MG63 (cell line): ENCODE data around the gene MOB2. TPM values are rescaled to one million over a fixed set of nuclear protein-coding genes. Genes with fewer than 3 reads are reported as not detected.

Experiments
- DNase-seq: peaks from one replicate; pipeline ENCODE4 v3.0.0-alpha.2; 2020
- H3K27me3 ChIP-seq: fragments of 250-450 bp; sonication (Bioruptor Pico); 2 replicates; pipeline ENCODE4 v1.5.1; 2020; ENCODE audit warnings: mild to moderate bottlenecking, moderate library complexity
- H3K36me3 ChIP-seq: fragments of 250-450 bp; sonication (Bioruptor Pico); 2 replicates; pipeline ENCODE4 v1.5.1; 2020; ENCODE audit warnings: mild to moderate bottlenecking, moderate library complexity
- H3K4me3 ChIP-seq: fragments of 250-450 bp; sonication (Bioruptor Pico); 2 replicates; pipeline ENCODE4 v1.5.1; 2020; ENCODE audit warnings: mild to moderate bottlenecking, moderate library complexity
- H3K9me3 ChIP-seq: fragments of 250-450 bp; sonication (Bioruptor Pico); 2 replicates; pipeline ENCODE4 v1.5.1; 2020; ENCODE audit warnings: mild to moderate bottlenecking, moderate library complexity
- total RNA-seq: library from RNA; depleted of rRNA; stranded (reverse); fragments of >200 nt; shearing (Covaris generic); gene quantifications from 2 replicates; pipeline ENCODE4 v1.2.3, GENCODE V29; 2014; ENCODE audit warnings: low replicate concordance

The MOB2 gene
- total RNA-seq, 1 experiment from 2014 or later: 34.2 TPM

DNA sequence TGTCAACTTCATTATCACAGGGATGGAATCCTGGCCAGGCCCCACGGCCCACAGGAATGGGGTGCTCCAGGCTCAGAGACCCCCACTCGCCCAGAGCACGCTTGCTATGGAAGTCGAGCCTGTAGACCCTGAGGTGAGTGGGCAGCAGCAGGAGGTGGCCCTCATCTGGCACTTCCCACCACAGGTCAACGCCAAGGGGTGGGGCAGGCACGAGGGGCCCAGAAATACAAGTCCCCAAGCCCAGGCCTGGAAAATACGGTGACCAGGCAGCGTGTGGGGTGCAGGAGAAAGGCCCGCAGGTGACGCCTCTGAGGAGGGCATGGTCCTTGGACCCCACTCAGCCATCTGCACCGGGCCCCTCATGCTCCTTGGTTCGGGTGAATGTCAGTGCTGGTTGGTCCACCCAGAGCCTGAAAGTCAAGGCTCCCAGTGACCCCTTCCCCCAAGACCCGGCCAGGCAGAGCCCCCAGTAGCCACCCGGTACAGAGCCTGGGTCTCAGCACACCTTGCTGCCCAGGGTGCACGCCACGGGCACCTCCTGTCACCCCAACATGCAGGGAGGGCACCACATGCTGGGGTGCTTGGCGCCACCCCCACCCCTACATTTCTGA is 2.4 kb downstream of the MOB2 start:
- no peak for DNase-seq
- H3K4me3 ChIP-seq: no peak overlapping the region

DNA sequence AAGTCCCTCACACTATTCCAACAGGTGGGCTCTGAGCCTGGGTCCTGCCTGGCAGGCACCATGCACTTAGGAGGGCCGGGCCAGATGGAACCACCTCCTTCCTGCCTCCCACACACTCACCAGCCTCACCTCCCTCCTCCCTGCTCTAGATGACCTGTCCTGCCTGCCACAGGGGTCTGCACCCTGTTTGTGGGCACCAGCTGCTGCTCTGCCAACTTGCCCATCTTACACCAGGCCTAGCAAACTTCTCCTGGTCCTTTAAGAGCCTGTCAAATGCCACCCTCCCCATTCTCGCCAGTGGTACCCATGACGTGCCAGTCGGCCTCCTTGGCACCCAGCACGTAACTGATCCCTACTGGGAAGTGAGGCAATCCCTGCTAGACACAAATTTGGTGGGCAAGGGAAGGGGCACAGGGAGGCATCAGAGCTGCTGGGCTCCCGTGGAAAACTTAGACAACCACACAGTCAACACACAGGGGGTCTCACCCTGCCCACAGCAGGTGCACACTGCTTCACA is 3.1 kb downstream of the MOB2 start:
- H3K36me3 ChIP-seq: no peaks in the 10 kb centered on the region
- H3K9me3 ChIP-seq: no peaks in the 10 kb centered on the region
- H3K4me3 ChIP-seq: no peak overlapping the region
- DNase-seq: no peak
- no peaks in the 10 kb centered on the region for H3K27me3 ChIP-seq

More for the DNA sequence above, 2.4 kb downstream of the MOB2 start:
- Histone ChIP-seq H3K9me3 (no peaks in the 10 kb centered on the region), H3K27me3 (no peaks in the 10 kb centered on the region), H3K36me3 (no peaks in the 10 kb centered on the region)

- H3K27me3 ChIP-seq: no peaks in the 10 kb centered on the region
- H3K9me3 ChIP-seq: no peaks in the 10 kb centered on the region
- DNase-seq: no peak
- H3K36me3 ChIP-seq: no peaks in the 10 kb centered on the region
- H3K4me3 ChIP-seq: no peak overlapping the region
Measured at GRCh38 chr11:1482581-1483444, 3.8 kb downstream of the MOB2 start.

DNA sequence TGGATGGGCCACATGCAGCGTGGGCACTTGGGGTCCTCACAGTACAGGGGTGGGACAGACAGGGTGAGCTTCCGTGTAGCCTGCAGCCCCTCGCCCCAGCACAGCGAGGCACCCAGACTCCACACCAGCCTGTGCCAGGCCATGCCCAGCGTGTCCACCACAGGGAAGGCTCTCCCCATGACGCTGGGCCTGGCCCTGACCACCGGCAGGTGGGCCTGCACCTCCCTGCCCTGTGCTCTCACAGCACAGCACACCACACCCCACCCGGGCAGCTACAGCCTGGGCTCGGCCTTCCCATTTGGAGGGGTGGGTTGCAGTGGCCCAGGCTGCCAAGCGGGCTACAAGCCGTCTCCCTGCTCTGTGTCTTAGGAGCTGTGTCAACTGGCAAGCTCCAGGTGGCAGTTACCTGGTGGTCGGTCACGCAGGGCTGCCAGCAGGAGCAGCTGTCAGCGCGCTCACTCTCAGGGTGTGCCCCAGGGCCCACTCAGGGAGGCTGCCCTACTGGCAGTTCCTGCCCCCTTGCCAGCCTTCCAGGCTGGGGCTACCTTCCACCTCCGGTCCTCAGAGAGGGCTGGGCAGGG is 4.6 kb downstream of the MOB2 start:
- no peak for DNase-seq
- H3K4me3 ChIP-seq: no peak overlapping the region
- H3K27me3 ChIP-seq: no peaks in the 10 kb centered on the region
- no peaks in the 10 kb centered on the region for H3K9me3 ChIP-seq
- peaks cover 3% of the 10 kb centered on the region for H3K36me3 ChIP-seq

- no peaks in the 10 kb centered on the region for H3K27me3 ChIP-seq
- no peaks in the 10 kb centered on the region for H3K9me3 ChIP-seq
- peaks cover 3% of the 10 kb centered on the region for H3K36me3 ChIP-seq
- no peak for DNase-seq
- H3K4me3 ChIP-seq: no peak overlapping the region
Measured at GRCh38 chr11:1481483-1481825, 5.1 kb downstream of the MOB2 start.

DNA sequence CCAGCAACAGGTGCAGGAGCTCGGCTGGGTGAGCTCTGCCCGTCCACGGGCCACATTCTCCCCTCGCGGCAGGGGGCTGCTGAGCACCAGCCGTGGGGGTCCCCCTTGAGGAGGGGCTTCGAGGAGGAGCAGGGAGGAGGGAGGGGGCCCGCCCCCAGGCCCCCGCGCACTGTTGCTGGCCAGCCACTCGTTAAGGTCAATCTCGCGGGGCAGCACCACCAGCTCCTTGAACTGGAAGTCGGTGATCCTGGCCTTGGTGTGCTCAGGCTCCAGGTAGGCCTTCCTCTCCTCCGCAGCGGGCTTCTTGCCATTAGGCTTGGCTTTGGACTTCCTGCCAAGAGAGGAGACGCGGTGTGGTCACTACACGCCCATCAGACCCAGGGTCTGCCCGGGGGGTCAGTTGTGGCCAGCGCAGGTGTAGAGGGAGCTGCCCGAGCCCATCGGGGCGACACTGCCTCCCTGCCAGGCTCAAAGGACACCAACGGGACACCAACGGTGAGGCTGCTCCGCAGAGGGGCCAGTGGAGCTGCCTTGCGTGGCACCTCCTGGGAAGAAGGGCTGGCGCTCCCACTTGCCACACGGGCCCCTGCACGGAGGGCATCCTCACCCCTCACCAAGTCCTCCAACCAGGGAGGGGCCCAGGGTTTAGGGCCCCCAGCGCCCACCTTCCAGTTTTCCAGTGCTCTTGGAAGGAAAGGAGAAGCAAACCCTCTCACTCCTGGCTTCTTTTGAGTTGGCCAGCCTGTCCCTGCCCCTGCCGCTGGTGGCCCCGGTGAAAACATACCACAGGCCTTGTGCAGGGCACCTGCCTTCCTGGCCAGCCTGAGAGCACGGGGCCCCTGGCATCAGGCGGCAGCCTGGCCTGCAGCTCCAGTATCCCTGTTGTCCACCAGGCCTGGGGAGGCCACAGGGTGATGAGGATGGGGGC is 5.8 kb downstream of the MOB2 start:
- H3K36me3 ChIP-seq: peaks cover 3% of the 10 kb centered on the region
- no peaks in the 10 kb centered on the region for H3K27me3 ChIP-seq
- DNase-seq: no peak
- H3K9me3 ChIP-seq: no peaks in the 10 kb centered on the region
- no peak overlapping the region for H3K4me3 ChIP-seq

GRCh38 chr11:1480191-1480554 is 6.4 kb downstream of the MOB2 start:
- no peak for DNase-seq
- peaks cover 3% of the 10 kb centered on the region for H3K36me3 ChIP-seq
- no peaks in the 10 kb centered on the region for H3K9me3 ChIP-seq
- H3K27me3 ChIP-seq: no peaks in the 10 kb centered on the region
- H3K4me3 ChIP-seq: no peak overlapping the region

DNA sequence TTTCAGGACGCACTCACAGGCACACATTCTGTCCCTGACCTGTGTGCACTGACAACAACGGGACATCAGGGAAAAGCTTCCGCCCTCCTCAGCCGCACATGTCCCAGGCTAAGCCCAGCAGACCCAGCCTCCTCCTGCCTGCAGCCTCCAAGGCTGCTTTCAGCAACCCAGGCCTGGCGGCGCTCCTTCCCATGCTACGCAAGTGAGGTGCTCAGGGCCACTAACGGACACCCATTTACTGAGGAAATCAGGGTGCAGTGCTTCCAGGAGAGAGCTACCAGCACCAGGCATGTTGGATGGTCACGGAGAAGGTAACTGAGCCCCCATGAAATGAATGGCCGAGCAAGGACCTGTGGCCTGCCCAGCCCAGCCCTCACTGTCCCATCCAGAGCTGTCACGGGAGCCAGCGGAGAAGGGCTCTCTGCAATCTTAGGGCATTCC is 6.9 kb downstream of the MOB2 start:
- no peaks in the 10 kb centered on the region for H3K27me3 ChIP-seq
- H3K4me3 ChIP-seq: no peak overlapping the region

GRCh38 chr11:1479006-1479677 is 7.4 kb downstream of the MOB2 start:
- Histone ChIP-seq H3K9me3 (no peaks in the 10 kb centered on the region), H3K27me3 (no peaks in the 10 kb centered on the region), H3K36me3 (peaks cover 5% of the 10 kb centered on the region), H3K4me3 (no peak overlapping the region)
- DNase-seq: no peak

More for the DNA sequence above, 6.9 kb downstream of the MOB2 start:
- DNase-seq: no peak
- Histone ChIP-seq H3K9me3 (no peaks in the 10 kb centered on the region), H3K36me3 (peaks cover 3% of the 10 kb centered on the region)

- no peak for DNase-seq
- Histone ChIP-seq H3K36me3 (peaks cover 6% of the 10 kb centered on the region), H3K27me3 (no peaks in the 10 kb centered on the region), H3K4me3 (no peak overlapping the region), H3K9me3 (no peaks in the 10 kb centered on the region)
Measured at GRCh38 chr11:1478544-1478943, 8.0 kb downstream of the MOB2 start.

DNA sequence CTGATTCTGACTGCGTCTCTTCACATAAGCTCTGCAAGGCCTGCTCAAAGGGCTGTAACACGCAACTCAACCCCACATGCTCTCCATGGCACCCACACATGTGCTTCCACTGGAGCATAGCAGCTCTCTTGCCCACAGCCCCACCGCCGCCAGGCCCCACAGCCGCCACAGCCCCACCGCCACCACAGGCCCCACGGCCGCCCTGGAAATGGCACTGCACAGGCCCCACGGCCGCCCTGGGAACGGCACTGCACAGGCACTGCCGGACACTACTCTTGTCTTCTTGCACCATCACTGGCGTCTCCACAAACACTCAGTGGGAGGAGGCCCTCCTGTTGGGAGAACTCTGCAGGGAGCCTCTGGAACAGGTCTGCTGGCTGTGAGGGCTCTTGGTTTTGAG is 8.6 kb downstream of the MOB2 start:
- Histone ChIP-seq H3K9me3 (no peaks in the 10 kb centered on the region), H3K27me3 (no peaks in the 10 kb centered on the region), H3K36me3 (peaks cover 6% of the 10 kb centered on the region), H3K4me3 (no peak overlapping the region)
- DNase-seq: no peak

DNA sequence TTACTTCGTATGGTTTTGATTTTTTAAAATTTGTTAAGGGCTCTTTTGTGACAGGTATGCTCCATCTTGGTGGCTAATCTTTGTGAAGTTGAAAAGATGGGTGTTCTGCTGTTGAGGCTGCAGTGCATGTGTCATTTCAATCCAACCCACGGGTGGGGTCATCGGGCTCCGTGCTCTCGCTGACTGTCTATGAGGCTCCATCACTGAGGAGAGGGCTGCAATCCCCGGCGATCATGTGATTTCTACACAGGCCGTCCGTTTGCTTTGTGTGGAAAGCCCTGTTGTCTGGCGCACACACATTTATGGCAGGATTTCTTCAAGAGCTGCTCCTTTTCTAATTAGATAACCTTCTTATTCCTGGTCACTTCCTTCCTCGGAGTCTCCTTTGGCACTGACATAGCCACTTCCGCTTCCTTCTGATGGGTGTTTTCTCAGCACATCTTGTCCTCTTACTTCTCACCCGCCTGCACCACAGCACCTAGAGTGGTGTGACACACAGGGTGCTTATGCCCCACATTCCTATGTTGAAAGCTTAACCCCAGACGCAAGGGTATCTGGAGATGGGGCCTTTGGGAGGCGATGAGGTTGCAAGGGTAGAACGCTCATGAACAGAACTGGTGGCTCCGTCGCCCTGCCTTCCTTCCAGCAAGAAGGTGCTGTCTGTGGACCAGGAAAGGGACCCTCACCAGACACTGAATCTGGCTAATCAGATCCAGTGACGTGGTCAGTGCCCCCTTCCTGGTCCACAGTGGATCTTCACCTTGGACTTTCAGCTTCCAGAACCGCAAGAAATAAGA is 9.4 kb downstream of the MOB2 start:
- Histone ChIP-seq H3K27me3 (no peaks in the 10 kb centered on the region), H3K9me3 (no peaks in the 10 kb centered on the region), H3K4me3 (no peak overlapping the region), H3K36me3 (peaks cover 6% of the 10 kb centered on the region)
- no peak for DNase-seq

GRCh38 chr11:1475841-1476240 is 10.7 kb downstream of the MOB2 start:
- H3K36me3 ChIP-seq: peaks cover 6% of the 10 kb centered on the region
- no peaks in the 10 kb centered on the region for H3K27me3 ChIP-seq
- no peak for DNase-seq

GRCh38 chr11:1473786-1474185 is 12.8 kb downstream of the MOB2 start:
- H3K9me3 ChIP-seq: no peaks in the 10 kb centered on the region

More at GRCh38 chr11:1475841-1476240, 10.7 kb downstream of the MOB2 start:
- H3K9me3 ChIP-seq: no peaks in the 10 kb centered on the region
- no peak overlapping the region for H3K4me3 ChIP-seq

GRCh38 chr11:1473011-1473628 is 13.5 kb downstream of the MOB2 start:
- no peaks in the 10 kb centered on the region for H3K9me3 ChIP-seq
- no peak for DNase-seq
- H3K36me3 ChIP-seq: peaks cover 6% of the 10 kb centered on the region

More at GRCh38 chr11:1473786-1474185, 12.8 kb downstream of the MOB2 start:
- Histone ChIP-seq H3K36me3 (peaks cover 6% of the 10 kb centered on the region), H3K27me3 (no peaks in the 10 kb centered on the region), H3K4me3 (no peak overlapping the region)
- no peak for DNase-seq

More at GRCh38 chr11:1473011-1473628, 13.5 kb downstream of the MOB2 start:
- no peak overlapping the region for H3K4me3 ChIP-seq
- H3K27me3 ChIP-seq: no peaks in the 10 kb centered on the region
